ENCODE data around the gene SAMD4B.

DNA sequence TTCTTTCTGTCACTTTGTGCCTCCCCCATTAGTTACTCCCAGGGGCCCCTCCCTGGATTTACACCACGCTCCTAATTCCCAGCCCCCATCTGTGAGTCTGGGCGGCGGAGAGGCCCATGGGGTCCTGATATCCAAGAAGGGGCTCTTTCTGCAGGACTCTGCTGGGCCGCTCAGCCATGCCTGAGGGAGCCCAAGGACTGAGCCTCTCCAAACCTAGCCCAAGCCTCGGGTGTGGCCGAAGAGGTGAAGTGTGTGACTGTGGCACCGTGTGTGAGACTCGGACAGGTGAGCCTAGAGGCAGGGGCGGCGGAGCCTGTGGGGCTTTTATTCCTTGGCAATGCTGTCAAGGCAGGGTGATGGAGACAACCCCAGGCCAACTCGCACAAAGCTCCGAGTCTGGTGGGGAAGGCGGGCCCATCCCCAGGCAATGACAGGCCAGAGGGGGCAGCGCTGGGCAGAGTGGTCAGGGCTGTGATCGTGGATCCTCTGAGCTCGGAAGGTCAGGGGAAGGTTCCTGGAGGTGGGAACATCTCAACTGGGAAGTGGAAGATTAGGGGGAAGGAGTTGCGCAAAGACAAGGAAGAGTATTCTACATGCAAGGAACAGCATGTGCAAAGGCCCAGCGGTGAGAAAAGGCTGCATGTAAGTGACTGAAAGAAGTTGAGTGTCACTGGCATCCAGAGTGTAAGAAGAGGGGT lies 71.8 kb downstream of the SAMD4B start:
- TF ChIP-seq, protein P1, sequence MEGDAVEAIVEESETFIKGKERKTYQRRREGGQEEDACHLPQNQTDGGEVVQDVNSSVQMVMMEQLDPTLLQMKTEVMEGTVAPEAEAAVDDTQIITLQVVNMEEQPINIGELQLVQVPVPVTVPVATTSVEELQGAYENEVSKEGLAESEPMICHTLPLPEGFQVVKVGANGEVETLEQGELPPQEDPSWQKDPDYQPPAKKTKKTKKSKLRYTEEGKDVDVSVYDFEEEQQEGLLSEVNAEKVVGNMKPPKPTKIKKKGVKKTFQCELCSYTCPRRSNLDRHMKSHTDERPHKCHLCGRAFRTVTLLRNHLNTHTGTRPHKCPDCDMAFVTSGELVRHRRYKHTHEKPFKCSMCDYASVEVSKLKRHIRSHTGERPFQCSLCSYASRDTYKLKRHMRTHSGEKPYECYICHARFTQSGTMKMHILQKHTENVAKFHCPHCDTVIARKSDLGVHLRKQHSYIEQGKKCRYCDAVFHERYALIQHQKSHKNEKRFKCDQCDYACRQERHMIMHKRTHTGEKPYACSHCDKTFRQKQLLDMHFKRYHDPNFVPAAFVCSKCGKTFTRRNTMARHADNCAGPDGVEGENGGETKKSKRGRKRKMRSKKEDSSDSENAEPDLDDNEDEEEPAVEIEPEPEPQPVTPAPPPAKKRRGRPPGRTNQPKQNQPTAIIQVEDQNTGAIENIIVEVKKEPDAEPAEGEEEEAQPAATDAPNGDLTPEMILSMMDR (IDR thresholded peaks at IDR 0.05), result no peak
- TF ChIP-seq POLR2A (IDR thresholded peaks at IDR 0.05) (no peak), EP300 (IDR thresholded peaks at IDR 0.05) (peak in 1 of 2 donors; percentile 10)
